ENCODE data around the gene DPEP2.

- no peak for TF ChIP-seq CTCF (IDR thresholded peaks at IDR 0.05; ENCODE audit: borderline replicate concordance, extremely low read depth, low read length, poor library complexity, severe bottlenecking)
- no peak for TF ChIP-seq EZH2 (IDR thresholded peaks at IDR 0.05; ENCODE audit: borderline replicate concordance, low read depth, low read length, severe bottlenecking)
Measured at GRCh38 chr16:67963292-67963661, 36.0 kb downstream of the DPEP2 start.

All from DND-41 (cell line).